Measurements from ENCODE around the gene GPC3.

DNA sequence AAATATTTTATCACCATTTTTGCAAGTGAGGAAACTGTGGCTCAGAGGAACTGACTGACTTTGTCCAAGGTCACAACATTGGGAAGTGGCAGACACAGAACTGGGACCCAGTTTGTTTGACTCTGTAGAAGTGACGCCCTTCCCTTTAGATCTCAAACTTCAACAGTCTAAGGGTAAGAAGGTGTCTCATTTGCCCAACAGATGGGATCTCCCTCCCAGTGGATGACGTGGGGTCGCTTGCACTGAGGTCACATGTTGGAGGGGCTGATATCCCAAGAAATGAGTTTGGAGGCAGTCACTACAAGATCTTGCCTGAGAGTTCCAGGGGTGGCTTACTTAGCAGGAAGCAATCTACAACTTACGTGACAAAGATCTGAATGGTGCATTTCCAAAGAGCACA is 397.6 kb downstream of the GPC3 start:
- TF ChIP-seq EP300 (IDR thresholded peaks at IDR 0.05): no peak
- no peak for TF ChIP-seq POLR2A (IDR thresholded peaks at IDR 0.05)

Data from stomach (tissue), 4 donors.